Eye (tissue), 1 donor: Measurements from ENCODE around the gene USP9X.
"Not testable (repeated sequence)": the region's sequence is repeated elsewhere in the genome, so short reads cannot be mapped to it uniquely, and the experiment has no call there.

Experiments used
- DNase-seq: peaks from one replicate; pipeline ENCODE4 v3.0.0-alpha.2; 2015

Gene USP9X

DNA sequence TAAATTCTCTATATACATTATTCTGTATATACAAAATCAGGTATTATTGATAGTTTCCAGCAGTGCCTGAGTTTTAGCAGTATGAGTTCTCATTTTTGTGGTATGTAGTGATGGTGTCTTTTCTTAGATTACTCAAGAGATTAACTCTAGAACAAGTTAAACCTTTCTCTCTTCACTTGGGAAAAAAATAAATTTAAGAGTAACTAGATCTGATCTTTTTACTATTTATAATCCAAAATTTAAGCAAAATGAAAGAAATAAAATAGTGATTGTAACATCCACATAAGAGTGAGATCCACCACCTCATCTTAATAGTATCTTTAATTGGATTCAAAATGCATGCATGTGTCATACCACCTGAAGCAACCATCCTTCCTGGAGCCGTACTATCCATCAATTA, 124.6 kb downstream of the USP9X start:
- no peak for DNase-seq

DNA sequence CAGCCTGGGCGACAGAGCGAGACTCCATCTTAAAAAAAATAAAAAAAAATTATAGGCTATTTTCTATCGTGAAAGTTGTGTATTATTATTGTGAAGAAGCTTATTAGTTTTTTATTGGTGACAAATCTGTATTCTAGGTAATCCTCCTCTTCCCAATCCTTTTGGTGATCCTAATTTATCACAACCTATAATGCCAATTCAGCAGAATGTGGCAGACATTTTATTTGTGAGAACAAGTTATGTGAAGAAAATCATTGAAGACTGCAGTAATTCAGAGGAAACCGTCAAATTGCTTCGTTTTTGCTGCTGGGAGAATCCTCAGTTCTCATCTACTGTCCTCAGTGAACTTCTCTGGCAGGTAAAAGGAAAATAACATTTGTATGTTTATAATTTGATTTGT, 139.4 kb downstream of the USP9X start:
- DNase-seq, result no peak

DNA sequence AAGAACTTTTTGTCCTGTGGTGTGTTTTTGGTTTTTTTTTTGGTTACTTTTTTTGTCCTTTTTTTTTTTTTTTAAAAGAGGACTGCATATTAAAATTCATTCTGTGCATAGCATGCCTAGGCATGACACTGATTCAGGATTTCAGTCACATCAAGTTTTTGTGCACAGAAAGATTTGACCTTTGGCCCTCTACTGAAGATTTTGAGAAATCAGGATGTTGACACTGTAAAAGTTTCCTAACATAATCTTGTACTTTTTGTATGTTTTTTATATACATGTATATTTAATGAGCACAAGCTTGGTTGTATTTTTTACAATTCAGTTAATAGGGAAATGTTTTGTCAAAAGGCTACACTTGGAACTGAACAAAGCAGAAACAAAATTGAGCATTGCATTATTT, 148.7 kb downstream of the USP9X start:
- no peak for DNase-seq

DNA sequence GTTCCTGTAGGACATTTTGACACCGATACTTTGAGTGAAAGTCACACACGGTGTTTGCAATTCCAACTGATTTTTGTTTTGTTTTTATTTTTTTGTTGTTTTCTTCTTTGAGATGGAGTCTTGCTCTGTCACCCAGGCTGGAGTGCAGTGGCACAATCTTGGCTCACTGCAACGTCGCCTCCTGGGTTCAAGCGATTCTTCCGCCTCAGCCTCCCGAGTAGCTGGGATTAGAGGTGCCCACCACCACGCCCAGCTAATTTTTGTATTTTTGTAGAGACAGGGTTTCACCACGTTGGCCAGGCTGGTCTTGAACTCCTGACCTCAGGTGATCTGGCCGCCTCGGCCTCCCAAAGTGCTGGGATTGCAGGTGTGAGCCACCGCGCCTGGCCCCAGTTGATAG, 149.2 kb downstream of the USP9X start:
- not testable (repeated sequence) for DNase-seq

DNA sequence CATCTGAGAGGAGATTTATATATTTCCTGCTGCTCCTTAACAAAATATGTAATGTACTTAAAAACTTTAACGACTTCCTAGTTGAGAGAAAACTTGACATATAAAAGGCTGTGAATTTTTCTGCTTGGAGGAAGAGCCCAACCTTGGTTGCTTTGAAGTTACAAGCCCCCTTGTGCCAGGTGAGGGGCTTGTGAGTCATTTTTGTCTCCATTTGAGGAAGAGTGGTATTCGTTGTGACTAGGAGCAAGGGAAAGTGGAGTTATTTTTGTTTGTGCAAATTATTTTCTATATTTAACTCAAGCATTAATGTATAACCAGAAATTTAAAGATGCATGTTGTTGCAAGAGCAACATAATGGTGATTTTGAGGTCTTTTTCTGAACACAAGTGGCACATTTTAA, 149.7 kb downstream of the USP9X start:
- no peak for DNase-seq

DNA sequence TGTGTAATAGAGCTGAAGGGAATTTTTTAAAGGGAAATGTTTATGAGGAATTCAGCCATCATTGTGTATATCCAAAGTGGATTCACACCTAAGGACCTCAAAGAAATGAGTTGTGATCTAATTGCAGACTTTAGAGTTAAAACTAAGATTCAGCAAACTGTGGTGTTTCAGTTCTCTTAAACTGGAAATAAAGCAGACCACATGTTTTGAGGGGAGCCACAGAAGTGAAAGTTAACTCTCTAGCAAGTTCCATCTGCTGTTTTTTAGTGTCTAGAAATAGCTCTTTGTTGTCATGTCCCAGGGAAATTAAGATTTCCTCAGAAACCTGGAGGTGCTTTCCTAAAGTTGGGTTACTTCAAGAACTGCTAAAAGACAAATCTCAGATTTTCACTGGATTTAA, 151.4 kb downstream of the USP9X start:
- DNase-seq, result no peak

DNA sequence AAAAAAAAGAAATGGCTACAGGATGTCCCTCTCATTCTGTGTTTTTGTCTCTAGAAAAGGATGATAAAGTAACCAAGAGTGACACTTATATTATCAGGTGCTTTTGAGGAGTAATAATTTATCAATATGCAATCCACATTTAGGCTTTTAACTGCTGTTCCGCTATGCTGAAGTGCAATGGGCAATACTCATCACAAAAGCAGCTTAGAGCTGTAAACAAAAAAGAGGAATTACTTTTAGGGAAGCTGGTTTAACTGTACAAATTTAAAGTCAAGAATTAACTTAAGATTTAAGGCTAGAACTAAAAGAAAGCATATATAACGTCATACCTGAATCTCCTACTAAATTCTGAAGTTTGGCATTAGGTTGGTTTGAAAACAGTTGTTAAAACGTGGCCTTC, 155.3 kb downstream of the USP9X start:
- no peak for DNase-seq

DNA sequence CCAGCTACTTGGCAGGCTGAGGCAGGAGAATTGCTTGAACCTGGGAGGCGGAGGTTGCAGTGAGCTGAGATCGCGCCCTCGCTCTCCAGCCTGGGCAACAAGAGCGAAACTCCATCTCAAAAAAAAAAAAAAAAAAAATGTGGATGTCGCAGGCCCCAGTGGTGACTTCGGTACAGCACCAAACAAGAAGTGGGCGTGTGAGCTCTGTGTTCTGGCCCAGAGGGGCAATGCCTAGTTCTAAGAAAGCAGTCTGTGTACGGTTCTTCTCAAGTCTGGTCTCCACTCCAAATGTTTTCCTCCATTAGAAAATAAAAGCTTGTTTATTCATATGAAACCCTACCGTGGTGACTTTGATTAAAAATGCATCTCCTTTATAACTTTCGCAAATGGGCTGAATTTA, 156.7 kb downstream of the USP9X start:
- no peak for DNase-seq

DNA sequence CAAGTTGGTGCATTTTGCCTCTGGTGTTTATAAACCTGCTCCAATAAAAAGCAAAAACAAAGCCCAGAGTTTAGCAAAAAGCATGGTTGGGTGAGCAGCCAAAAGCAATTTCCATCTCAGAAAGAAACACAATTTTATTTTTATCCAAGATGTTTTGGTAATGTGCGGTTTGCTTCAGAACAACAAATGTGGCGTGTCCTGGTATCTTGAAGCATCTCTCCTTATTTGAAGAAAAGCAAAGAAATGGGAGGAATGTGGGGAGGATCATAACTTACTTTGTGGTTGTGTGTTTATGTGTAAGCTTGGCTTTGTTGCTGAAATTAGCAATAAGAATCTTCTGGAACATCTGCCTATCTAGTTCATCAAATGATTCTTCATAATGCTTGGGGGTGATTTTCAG, 160.4 kb downstream of the USP9X start:
- peak; percentile 36 for DNase-seq

DNA sequence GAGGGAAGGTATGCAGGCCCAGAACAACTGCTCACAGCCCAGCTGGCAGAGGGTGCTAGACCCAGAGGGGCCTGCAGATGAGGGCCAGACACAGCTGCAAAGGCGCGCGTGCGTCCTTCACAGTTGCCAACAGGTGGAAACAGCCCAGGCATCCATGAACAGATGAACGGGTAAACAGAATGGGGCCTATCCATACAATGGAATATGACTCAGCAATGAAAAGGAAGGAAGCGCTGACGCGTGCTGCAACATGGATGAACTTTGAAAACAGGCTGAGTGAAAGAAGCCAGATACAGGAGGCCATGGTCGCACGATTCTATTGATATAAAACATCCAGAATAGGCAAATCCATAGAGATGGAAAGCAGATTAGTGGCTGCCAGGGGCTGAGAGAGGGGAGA, 165.6 kb downstream of the USP9X start:
- DNase-seq, result no peak

DNA sequence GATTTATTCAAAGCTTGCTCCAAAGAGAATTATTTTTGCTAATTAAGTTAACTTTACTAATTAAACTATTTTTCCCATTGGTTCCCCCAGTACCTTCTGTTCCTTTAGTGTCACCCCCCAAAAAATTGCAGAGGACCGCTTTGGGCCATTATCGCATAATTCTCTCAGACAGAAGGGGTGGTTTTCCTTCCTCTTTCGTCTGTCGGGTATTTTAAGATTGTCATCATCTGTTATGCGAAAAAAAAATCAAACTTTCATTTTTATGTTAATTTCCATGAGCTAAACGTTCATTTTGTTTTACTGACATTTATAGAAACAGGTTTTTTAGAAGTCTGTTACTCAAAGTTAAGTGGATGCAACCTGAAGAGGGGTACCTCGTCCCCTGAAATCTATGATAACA, 172.6 kb downstream of the USP9X start:
- no peak for DNase-seq

DNA sequence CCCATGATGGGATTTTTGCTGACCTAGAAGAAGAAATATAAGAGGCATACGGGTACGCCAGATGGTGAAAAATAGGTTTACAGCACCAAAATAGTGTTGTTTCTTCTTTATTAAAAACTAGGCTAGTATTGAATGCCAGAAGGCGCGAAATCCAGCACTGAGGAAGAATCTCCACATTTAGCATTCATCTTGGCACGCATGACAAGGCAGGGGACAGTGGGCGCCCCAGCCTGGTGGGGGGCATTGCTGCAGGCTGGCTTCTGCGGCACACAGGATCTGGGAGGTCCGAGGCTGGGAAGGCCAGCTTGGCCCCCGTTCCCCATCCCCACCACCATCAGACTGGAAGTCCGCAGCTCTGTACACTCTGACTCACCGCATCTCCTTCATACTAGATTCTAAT, 173.0 kb downstream of the USP9X start:
- DNase-seq, result no peak

DNA sequence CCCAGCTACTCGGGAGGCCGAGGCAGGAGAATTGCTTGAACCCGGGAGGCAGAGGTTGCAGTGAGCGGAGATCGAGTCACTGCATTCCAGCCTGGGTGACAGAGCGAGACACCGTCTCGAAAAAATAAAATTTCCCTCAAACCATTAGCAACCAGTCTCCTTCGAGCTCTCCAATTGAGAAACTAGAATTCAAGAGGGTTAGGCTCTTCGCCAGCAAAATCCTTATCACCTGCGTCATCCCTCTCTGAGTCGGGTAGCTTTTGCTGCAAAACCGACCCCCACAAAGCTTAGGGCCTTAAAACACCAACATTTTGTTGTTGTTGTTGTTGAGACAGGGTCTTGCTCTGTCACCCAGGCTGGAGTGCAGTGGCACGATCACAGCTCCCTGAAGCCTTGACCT, 173.6 kb downstream of the USP9X start:
- no peak for DNase-seq

DNA sequence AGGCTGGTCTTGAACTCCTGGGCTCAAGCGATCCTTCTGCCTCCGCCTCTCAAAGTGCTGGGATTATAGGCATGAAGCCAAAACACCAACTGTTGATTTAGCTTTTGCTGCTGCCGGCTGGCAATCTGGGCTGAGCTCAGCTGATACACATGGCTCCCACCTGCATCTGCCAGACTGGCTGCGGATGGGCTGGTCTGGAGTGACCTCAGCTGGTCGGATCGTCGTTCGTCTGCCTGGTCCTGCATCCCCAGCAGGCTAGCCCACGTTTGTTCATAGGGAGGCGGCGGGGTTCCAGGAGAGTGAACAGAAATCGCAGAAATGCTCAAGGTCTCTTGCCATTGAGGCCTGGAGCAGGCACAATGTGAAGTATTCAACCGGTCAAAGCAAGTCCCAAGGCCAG, 174.3 kb downstream of the USP9X start:
- no peak for DNase-seq

DNA sequence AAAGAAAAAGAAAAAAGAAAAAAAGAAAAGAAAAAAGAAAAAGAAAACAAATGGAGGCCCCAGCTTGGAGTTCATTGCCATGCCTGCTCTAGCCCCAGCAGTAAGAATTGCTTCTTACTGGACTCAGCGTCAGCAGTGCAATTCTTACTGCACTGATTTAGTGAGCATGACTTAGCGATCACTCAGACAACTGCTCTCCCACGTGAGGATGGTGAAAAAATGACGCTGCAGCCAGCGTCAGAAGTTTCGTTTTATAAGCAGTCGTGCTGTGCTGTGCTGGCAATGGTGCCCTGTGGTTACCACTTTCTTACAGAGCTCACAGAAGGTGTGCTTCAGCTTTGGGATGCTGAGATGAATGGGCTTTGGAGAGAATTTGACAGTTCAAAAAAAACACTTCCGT, 180.4 kb downstream of the USP9X start:
- DNase-seq, result no peak

DNA sequence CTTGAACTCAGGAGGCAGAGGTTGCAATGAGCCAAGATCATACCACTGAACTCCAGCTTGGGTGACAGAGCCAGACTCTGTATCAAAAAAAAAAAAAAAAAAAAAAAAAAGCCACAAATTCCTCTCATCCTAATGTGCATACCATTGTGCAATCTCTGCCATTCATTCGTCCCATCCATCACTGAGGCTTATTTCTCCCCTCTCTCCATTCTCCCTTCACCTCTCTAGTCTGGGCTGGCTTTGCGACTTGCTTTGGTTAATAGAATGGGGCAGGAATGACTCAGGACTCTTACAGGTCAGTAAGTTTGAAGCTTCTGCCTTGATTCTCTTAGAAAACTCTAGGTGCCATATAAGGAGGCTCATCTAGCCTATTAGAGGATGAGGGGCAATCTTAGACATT, 188.4 kb downstream of the USP9X start:
- no peak for DNase-seq

DNA sequence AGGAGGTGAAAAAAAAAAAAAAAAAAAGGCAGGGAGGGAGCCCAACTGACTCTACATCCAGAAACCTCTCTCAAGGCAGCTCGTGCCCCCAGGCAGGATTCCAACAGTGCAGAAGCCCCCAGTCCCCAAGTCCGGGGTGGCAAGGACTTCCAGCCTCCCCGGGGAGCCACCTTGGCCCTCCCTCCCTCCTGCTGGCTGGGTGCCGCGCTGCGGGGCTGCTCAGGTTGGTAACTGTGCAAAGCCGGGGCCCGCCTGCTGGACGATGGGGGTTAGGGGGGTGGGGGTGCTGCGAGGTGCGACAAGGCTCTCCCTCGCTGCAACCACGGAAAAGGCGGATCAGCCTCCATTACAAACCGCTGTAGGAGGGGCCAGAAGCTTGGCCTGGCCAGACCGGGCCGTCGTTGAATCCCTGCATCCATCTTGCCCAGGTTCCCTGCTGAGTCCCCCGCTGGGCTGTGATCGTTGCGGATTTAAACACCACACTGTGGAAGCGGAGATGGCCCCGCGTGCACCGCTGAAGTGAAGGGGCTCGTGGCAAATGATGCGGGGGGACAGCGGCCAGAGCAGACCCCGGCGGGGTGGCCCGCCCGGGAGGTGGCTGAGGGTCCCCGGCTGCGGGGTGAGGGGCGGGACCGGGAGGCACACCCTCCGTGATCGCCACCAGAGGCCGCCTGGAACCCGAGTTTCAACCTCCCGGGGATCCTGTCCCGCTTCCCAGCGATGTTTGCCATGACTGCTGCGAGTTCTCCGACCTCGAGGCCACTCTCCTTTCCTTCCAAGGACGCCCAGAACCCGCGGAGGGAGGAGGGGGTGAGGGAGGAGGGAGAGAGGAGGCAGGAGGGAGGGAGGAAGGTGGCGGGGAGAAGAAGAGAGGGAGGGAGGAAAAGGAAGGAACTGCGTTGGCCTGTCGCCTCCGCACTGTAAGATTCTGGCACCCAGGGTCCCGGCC, 190.7 kb downstream of the USP9X start:
- DNase-seq, result peak; percentile 80

DNA sequence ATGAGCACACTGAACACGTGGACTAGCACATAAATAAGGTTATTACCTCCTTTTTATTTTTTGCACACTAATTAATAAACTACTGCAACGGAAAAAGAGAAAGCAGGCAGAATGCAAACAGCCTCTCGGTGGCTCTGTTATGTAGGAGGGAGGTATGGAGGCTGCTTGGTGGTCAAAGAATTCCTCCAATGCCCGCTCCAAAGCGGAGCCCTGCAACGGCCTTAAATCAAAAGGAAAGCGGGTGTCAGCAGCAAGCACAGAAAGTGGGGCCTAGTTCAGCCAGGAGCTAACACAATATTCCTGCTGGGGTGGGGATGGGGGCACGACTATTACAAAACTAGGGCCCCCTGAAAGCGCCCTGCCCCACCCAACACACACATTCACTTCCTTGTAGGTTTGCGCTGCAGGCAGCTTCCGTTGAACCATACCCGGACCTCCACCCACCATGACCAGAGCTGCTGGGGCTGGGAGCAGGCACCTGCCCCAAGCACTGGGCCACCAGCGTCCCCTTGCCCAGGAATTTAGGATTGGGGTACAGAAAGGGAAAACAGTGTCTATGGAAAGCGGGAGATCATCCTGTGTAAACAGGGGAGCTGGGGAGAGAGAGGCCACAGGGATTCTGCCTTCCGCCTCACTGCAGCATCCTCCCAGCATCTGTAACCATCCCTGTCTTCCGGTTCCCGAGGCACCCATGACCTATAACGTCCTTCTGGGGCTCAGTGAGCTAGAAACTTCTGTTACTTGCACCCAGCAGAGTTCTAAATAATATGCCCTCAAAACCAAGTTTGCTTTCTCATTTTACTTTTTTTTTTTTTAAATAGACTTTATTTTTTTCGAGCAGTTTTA, 191.6 kb downstream of the USP9X start:
- DNase-seq, result peak; percentile 45

DNA sequence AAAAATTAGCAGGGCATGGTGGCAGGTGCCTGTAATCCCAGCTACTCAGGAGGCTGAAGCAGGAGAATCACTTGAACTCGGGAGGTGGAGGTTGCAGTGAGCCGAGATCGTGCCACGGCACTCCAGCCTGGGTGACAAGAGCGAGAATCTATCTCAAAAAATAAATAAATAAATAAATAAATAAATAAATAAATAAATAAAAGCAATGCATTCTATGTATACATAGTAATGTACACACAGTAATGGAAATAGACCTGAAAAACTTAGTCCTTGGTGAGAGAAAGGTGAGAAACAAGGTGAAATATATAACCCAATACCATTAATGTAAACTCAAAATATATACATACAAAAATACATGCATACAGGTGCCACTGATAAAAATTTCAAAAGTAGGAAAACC, 197.1 kb downstream of the USP9X start:
- DNase-seq, result not testable (repeated sequence)

DNA sequence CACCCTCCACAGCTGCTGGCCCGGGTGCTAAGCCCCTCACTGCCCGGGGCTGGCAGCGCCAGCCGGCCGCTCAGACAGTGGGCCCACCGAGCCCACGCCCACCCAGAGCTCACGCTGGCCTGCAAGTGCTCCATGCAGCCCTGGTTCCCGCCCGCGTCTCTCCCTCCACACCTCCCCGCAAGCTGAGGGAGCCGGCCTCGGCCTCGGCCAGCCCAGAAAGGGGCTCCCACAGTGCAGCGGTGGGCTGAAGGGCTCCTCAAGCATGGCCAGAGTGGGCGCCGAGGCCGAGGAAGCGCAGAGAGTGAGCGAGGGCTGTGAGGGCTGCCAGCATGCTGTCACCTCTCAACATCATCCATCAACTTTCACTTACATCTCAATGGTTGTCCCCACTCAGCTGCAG, 200.7 kb downstream of the USP9X start:
- not testable (repeated sequence) for DNase-seq
